Esophagus muscularis mucosa (tissue), 2 donors: ENCODE results near the gene ZNF827.

Source experiments
- POLR2A ChIP-seq: fragments of 450-650 bp; IDR thresholded peaks from one replicate; pipeline ENCODE4 v1.6.1; 2017; ENCODE audit warnings: antibody characterized with exemption, moderate library complexity, mild to moderate bottlenecking, low read depth
- POLR2AphosphoS5 ChIP-seq, 2 donors: sonication (generic); formaldehyde crosslinking; IDR thresholded peaks; one replicate each; pipeline ENCODE4 v1.6.1; 2017; ENCODE audit warnings: antibody characterized with exemption in 2 of 2

- no peak for TF ChIP-seq POLR2AphosphoS5 (IDR thresholded peaks at IDR 0.05)
- TF ChIP-seq POLR2A, result no peak
These were observed 43.6 kb downstream of the ZNF827 start for GRCh38 chr4:145895056-145895455.
